Subcutaneous abdominal adipose tissue (tissue), 5 donors: ENCODE data around the gene SARNP.
"Not testable (repeated sequence)": the region's sequence is repeated elsewhere in the genome, so short reads cannot be mapped to it uniquely, and the experiment has no call there.

Source experiments
- H3K27ac ChIP-seq: one replicate; pipeline ENCODE4 v1.7.0; 2013; ENCODE audit warnings: low read depth, mild to moderate bottlenecking, inconsistent platforms, low read length, moderate library complexity
- H3K27me3 ChIP-seq, 5 donors: one replicate each; pipeline ENCODE4 v1.7.0; 2013; ENCODE audit warnings: low read length in 5 of 5, inconsistent platforms in 1 of 5; ENCODE audit not compliant: control insufficient read depth in 5 of 5, insufficient read depth in 4 of 5
- H3K36me3 ChIP-seq, 5 donors: one replicate each; pipeline ENCODE4 v1.7.0; 2013; ENCODE audit warnings: low read length in 5 of 5; ENCODE audit not compliant: control insufficient read depth in 5 of 5, insufficient read depth in 5 of 5
- H3K4me1 ChIP-seq, 5 donors: one replicate each; pipeline ENCODE4 v1.7.0; 2013; ENCODE audit warnings: low read length in 5 of 5, mild to moderate bottlenecking in 3 of 5, moderate library complexity in 1 of 5; ENCODE audit not compliant: control insufficient read depth in 5 of 5, insufficient read depth in 5 of 5
- H3K4me3 ChIP-seq, 5 donors: one replicate each; pipeline ENCODE4 v1.7.0; 2013; ENCODE audit warnings: low read length in 5 of 5, low read depth in 1 of 5
- H3K9ac ChIP-seq, 5 donors: one replicate each; pipeline ENCODE4 v1.7.0; 2013; ENCODE audit warnings: low read length in 5 of 5, mild to moderate bottlenecking in 4 of 5, moderate library complexity in 3 of 5
- H3K9me3 ChIP-seq, 5 donors: one replicate each; pipeline ENCODE4 v1.7.0; 2013; ENCODE audit warnings: low read length in 5 of 5; ENCODE audit not compliant: control insufficient read depth in 5 of 5
- donor health status: healthy.
- donor health status: healthy.
- donor health status: healthy.
- donor health status: healthy.
- donor health status: healthy.

The SARNP gene

DNA sequence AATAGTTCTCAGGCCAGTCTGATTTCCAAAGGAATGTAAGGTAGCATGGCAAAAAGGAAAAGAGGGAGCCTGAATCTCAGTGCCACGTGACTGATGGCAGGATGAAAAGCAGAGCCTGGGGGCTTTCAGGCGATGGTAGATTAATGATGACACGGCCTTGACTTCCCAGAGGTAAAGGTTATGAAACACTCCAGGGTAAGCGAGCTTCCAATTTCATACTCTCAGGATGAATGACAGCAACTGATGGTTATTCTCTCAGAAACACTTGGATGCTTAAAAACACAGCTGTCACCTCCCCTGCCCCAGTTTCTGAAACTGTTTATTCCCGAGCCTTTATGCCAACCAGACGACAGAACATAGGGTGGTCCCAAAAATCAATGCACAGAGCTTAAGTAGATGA is 45.8 kb downstream of the SARNP start:
- Histone ChIP-seq H3K4me3 (no peak overlapping the region), H3K4me1 (no peaks in the 10 kb centered on the region), H3K9me3 (no peaks in the 10 kb centered on the region), H3K36me3 (peaks cover 17 to 46% (median 26%) of the 10 kb centered on the region in 5 donors), H3K27ac (no peak overlapping the region), H3K9ac (no peak overlapping the region), H3K27me3 (no peaks in the 10 kb centered on the region)

- H3K36me3 ChIP-seq: peaks cover 9 to 53% (median 23%) of the 10 kb centered on the region in 5 donors
- no peaks in the 10 kb centered on the region for H3K4me1 ChIP-seq
- H3K27me3 ChIP-seq: no peaks in the 10 kb centered on the region
- H3K27ac ChIP-seq: no peak overlapping the region
- no peak overlapping the region for H3K4me3 ChIP-seq
- no peaks in the 10 kb centered on the region for H3K9me3 ChIP-seq
- H3K9ac ChIP-seq: no peak overlapping the region
Measured at GRCh38 chr12:55767156-55767555, 50.4 kb downstream of the SARNP start.

DNA sequence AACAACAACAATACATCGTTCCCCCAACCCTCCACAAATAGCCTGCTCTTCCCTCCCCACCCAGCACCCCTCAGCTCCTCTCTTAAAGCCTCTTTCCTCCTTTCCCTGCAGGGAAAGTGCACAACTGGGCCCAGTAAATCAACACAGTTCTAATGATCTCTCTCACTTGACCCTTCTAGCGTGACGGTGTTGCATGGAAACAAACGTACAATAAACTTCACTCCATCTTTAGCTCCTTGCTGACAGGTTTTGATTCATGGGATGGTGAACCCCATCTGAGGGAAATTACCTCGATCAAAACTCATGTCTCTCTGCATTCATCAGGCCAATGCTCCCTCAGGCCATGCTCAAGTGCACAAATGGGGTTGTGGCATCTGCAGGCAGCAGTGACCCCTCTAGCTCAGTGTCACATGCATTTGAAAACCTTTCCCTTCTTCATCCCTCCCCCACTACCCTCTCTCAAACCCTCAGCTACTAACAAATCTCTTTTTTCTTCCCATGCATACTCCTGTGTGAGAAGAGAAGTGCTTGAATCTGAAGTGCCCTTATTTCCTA is 51.7 kb downstream of the SARNP start:
- Histone ChIP-seq H3K9ac (no peak overlapping the region), H3K36me3 (peaks cover 13 to 42% (median 16%) of the 10 kb centered on the region in 5 donors), H3K27ac (no peak overlapping the region), H3K9me3 (no peaks in the 10 kb centered on the region), H3K4me3 (no peak overlapping the region), H3K27me3 (no peaks in the 10 kb centered on the region), H3K4me1 (no peaks in the 10 kb centered on the region)

DNA sequence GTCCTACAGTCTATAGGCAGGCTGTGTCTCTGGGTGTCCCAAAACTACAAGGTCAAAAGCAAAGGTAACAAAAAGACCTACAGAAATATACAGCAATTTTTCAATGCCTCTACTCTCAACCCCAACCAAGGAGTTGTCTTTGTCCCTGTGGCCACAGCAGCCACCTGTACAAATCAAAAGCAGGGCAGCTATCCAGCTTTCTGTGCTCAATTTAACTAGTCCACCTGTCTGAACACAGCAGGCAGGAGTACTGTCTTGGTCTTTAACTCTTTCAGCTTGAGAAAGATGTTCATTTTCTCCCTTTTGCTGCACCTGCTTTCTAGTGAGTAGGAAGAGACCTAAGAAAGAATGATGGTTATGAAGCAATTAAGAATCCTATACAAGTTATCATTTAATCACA is 54.9 kb downstream of the SARNP start:
- H3K27ac ChIP-seq: no peak overlapping the region
- H3K36me3 ChIP-seq: peaks cover 10 to 58% (median 30%) of the 10 kb centered on the region in 5 donors
- no peaks in the 10 kb centered on the region for H3K27me3 ChIP-seq
- H3K9ac ChIP-seq: no peak overlapping the region
- no peaks in the 10 kb centered on the region for H3K9me3 ChIP-seq
- H3K4me3 ChIP-seq: no peak overlapping the region
- no peaks in the 10 kb centered on the region for H3K4me1 ChIP-seq

DNA sequence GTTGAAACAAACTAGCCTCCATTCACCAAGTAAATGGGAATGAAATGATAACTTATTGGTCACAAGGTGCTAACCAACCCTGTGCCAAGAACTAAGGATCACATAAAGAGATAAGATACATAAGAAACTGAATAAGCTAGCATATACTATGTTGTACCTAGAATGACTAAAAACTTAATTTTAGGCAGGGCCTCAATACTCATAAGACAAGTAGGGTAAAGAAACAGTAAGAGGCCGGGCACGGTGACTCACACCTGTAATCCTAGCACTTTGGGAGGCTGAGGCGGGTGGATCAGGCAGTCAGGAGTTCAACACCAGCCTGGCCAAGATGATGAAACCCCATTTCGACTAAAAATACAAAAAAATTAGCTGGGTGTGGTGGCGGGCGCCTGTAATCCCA is 56.9 kb downstream of the SARNP start:
- Histone ChIP-seq H3K4me1 (no peaks in the 10 kb centered on the region), H3K9ac (no peak overlapping the region), H3K27me3 (no peaks in the 10 kb centered on the region), H3K9me3 (no peaks in the 10 kb centered on the region), H3K27ac (no peak overlapping the region), H3K36me3 (peaks cover 26 to 64% (median 45%) of the 10 kb centered on the region in 5 donors), H3K4me3 (no peak overlapping the region)

DNA sequence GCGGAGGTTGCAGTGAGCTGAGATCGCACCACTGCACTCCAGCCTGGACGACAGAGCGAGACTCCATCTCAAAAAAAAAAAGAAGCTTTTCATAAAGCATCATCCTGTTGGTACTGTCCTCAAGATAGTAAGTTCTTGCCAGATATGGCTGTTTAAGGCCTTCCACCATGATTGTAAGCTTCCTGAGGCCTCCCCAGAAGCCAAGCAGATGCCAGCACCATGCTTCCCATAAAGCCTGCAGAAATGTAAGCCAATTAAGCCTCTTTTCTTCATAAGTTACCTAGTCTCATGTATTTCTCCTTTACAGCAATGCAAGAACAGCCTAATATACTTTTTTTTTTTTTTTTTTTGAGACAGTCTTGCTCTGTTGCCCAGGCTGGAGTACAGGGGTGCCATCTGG is 58.9 kb downstream of the SARNP start:
- H3K9ac ChIP-seq, H3K4me3 ChIP-seq, H3K27ac ChIP-seq, H3K9me3 ChIP-seq, H3K4me1 ChIP-seq, H3K27me3 ChIP-seq: not testable (repeated sequence)
- peaks cover 40 to 82% (median 57%) of the 10 kb centered on the region in 5 donors for H3K36me3 ChIP-seq

DNA sequence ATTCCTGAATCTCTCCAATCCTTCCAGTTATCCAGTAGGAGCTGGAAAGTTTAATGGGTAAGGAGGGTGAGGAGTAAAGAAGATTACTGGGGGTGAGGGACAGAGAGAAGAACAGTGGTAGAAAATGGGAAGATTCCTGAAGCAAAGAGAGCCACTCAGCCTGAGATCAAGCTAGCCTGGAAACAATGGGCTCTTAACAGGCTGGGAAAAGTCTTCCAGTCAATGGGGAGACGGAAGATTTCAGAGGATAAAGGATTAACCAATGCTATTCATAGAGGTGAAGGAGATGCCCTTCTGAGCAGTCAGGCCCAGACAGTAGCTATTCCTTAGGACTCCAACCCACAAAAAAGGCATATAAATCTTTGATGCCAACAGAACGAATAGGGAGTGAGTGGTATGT is 59.8 kb downstream of the SARNP start:
- Histone ChIP-seq H3K9me3 (no peaks in the 10 kb centered on the region), H3K27ac (no peak overlapping the region), H3K36me3 (peaks cover 41 to 82% (median 64%) of the 10 kb centered on the region in 5 donors), H3K4me3 (no peak overlapping the region), H3K27me3 (no peaks in the 10 kb centered on the region), H3K9ac (peak overlapping the region in 1 of 5 donors; percentile 9), H3K4me1 (no peaks in the 10 kb centered on the region)

DNA sequence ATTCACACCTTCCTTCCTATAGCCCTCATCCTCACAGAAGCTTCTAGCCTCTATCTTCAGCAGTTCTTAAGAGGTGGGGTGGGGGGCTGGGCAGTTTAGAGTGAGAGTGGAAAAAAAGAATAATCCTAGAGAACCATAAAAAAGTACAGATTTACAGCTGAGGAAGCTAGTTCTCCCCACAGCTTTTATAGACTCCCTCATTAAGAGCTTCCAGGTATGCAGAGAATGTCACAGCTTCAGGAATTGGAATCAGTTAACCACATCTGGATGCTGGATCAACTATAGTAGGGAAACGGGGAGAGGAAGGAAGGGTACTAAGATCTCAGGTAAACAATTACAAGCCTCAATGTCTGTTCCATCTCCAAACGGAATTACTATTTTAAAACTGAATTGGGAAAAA is 62.3 kb downstream of the SARNP start:
- Histone ChIP-seq H3K4me1 (peaks cover 0 to 4% (median 0%) of the 10 kb centered on the region in 5 donors), H3K4me3 (no peak overlapping the region), H3K9me3 (no peaks in the 10 kb centered on the region), H3K27me3 (no peaks in the 10 kb centered on the region), H3K36me3 (peaks cover 42 to 97% (median 77%) of the 10 kb centered on the region in 5 donors), H3K27ac (no peak overlapping the region), H3K9ac (no peak overlapping the region)

DNA sequence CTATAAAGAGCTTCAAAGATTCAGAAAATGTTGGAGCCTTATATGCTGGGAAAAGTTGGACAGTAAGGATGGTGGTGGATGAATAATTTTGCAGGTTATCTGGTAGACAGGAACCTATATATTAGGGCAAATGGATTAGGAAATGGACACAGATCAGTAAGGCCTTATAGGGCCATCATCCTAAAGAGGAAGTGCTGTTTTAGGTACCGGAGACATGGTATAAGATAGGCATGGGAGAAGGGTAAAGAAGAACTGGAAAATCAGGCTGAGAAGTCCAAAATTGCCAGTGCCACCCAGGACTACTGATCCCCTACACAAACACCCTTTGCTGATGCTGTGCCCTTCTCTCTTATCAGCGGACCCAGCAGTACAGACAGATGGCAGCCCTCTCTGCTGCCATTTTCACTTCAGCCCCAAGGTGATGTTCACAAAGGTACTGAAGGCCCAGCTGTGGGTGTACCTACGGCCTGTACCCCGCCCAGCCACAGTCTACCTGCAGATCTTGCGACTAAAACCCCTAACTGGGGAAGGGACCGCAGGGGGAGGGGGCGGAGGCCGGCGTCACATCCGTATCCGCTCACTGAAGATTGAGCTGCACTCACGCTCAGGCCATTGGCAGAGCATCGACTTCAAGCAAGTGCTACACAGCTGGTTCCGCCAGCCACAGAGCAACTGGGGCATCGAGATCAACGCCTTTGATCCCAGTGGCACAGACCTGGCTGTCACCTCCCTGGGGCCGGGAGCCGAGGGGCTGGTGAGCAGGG is 69.1 kb downstream of the SARNP start:
- Histone ChIP-seq H3K9me3 (no peaks in the 10 kb centered on the region), H3K4me3 (no peak overlapping the region), H3K4me1 (peaks cover 0 to 21% (median 14%) of the 10 kb centered on the region in 5 donors), H3K9ac (no peak overlapping the region), H3K27ac (no peak overlapping the region), H3K36me3 (peaks cover 9 to 30% (median 24%) of the 10 kb centered on the region in 5 donors), H3K27me3 (peaks cover 4 to 14% (median 9%) of the 10 kb centered on the region in 5 donors)

- H3K4me3 ChIP-seq: no peak overlapping the region
- peaks cover 8 to 16% (median 9%) of the 10 kb centered on the region in 5 donors for H3K27me3 ChIP-seq
- H3K27ac ChIP-seq: no peak overlapping the region
- H3K36me3 ChIP-seq: peaks cover 3 to 15% (median 10%) of the 10 kb centered on the region in 5 donors
- H3K4me1 ChIP-seq: peaks cover 2 to 27% (median 20%) of the 10 kb centered on the region in 5 donors
- H3K9ac ChIP-seq: no peak overlapping the region
- H3K9me3 ChIP-seq: no peaks in the 10 kb centered on the region
Measured at GRCh38 chr12:55746913-55747231, 70.7 kb downstream of the SARNP start.
